ENCODE results near the gene LINC00305. TPM values are rescaled to one million over a fixed set of nuclear protein-coding genes. Genes with fewer than 3 reads are reported as not detected.

Gene LINC00305
- total and polyA plus RNA-seq, 2 of the 8 experiments (the other 6 are each of a cell fraction or from before 2014, with no cell fraction given): not detected

- DNase-seq (ENCODE audit: low read depth in 1 of 2, low spot score in 2 of 2): no peak
- Histone ChIP-seq H2BK12ac (ENCODE audit: low read depth, low read length) (peak overlapping the region; percentile 86; the same call in 1 of the 2 replicates), H3K4me1 (replicated peaks in 1 of 4; ENCODE audit: control insufficient read depth in 3 of 4, insufficient read depth in 4 of 4, low read length in 3 of 4) (peaks cover 0 to 5% (median 1%) of the 10 kb centered on the region in 4 experiments; a peak in 2 of 7 replicates)
Measured at GRCh38 chr18:64097497-64097896, 51.4 kb downstream of the LINC00305 start.

More at GRCh38 chr18:64097497-64097896, 51.4 kb downstream of the LINC00305 start:
- Histone ChIP-seq H3K14ac (ENCODE audit: insufficient read length) (no peak overlapping the region), H3K27ac (ENCODE audit: low read depth, low read length) (no peak overlapping the region), H3K18ac (ENCODE audit: extremely low read depth, low read length) (no peak overlapping the region), H3K4me3 (ENCODE audit: extremely low read depth in 1 of 4, insufficient read depth in 2 of 4, low read depth in 3 of 4, low read length in 4 of 4) (no peak overlapping the region), H3K79me2 (ENCODE audit: control insufficient read depth in 1 of 2, insufficient read depth in 2 of 2, low read length in 2 of 2) (no peaks in the 10 kb centered on the region), H3K36me3 (ENCODE audit: control insufficient read depth in 2 of 4, insufficient read depth in 4 of 4, low read length in 3 of 4) (no peaks in the 10 kb centered on the region; a peak in 1 of 8 replicates), H4K20me1 (replicated peaks in 1 of 2; ENCODE audit: control insufficient read depth in 1 of 2, insufficient read depth in 2 of 2, low read length in 2 of 2) (no peaks in the 10 kb centered on the region), H3K23me2 (ENCODE audit: low read depth, low read length) (no peaks in the 10 kb centered on the region), H4K8ac (ENCODE audit: extremely low read depth, insufficient read depth, low read length) (no peak overlapping the region), H3K9ac (replicated peaks in 1 of 4; ENCODE audit: extremely low read depth in 1 of 4, low read depth in 3 of 4, low read length in 3 of 4) (no peak overlapping the region), H3K79me1 (ENCODE audit: low read depth, low read length) (no peaks in the 10 kb centered on the region), H3K56ac (replicated peaks; ENCODE audit: insufficient read length, low read depth, low read length) (no peak overlapping the region), H3K9me3 (ENCODE audit: insufficient read depth in 2 of 2, low read depth in 1 of 2, low read length in 1 of 2) (no peaks in the 10 kb centered on the region), H3K23ac (ENCODE audit: insufficient read length) (no peak overlapping the region), H2AFZ (ENCODE audit: low read length) (0 out of 2 replicates have a peak overlapping the region, but pooled peaks have one; percentile 57), H2BK20ac (ENCODE audit: low read length) (no peak overlapping the region), H2BK5ac (ENCODE audit: low read depth, low read length) (no peak overlapping the region), H2BK15ac (ENCODE audit: low read length) (no peak overlapping the region), H2AK5ac (ENCODE audit: low read depth, low read length) (no peak overlapping the region), H3K4me2 (ENCODE audit: insufficient read depth in 1 of 2, low read depth in 2 of 2, low read length in 2 of 2) (no peak overlapping the region), H2BK120ac (replicated peaks; ENCODE audit: low read depth, low read length) (peak overlapping the region; percentile 13), H4K5ac (ENCODE audit: insufficient read length, low read depth, low read length) (peak overlapping the region; percentile 83), H3K4ac (replicated peaks; ENCODE audit: insufficient read length, low read depth, low read length) (no peak overlapping the region), H4K91ac (replicated peaks; ENCODE audit: insufficient read length, low read length) (peak overlapping the region; percentile 40), H3K27me3 (replicated peaks in 1 of 4; ENCODE audit: control insufficient read depth in 3 of 4, extremely low read depth in 1 of 4, insufficient read depth in 3 of 4, low read length in 3 of 4) (no peaks in the 10 kb centered on the region)
- FAIRE-seq: no peak
- TF ChIP-seq FOSL1 (IDR thresholded peaks at IDR 0.05; ENCODE audit: insufficient read depth, low read depth, low read length) (no peak), RAD21 (IDR thresholded peaks at IDR 0.05 in 1 of 2, conservative IDR thresholded peaks at IDR 0.05 in 1 of 2; ENCODE audit: low read depth in 2 of 2, low read length in 2 of 2) (peak; percentile 44 to 53), SP4 (IDR thresholded peaks at IDR 0.05; ENCODE audit: low read length) (no peak), MAX (IDR thresholded peaks at IDR 0.05) (no peak), CTCF (IDR thresholded peaks at IDR 0.05; ENCODE audit: control extremely low read depth in 1 of 3, insufficient read depth in 1 of 3, low read depth in 1 of 3, low read length in 3 of 3) (peak in 1 of 3 experiments; percentile 7; a peak in 1 of 4 replicates), TAF7 (optimal IDR thresholded peaks at IDR 0.05; ENCODE audit: borderline replicate concordance, low read depth, low read length) (no peak), YY1 (IDR thresholded peaks at IDR 0.05; ENCODE audit: low read depth, low read length) (no peak), SP1 (IDR thresholded peaks at IDR 0.05; ENCODE audit: low read depth, low read length) (no peak)
- POLR2A ChIA-PET (ENCODE audit: partially characterized antibody): no interaction called here
- WGBS, 2 experiments (ENCODE audit: extremely low coverage in 1 of 2, insufficient coverage in 1 of 2, insufficient read length in 1 of 2, insufficient replicate concordance in 2 of 2, low coverage in 1 of 2, low lambda C conversion rate in 2 of 2, missing lambda C conversion rate in 1 of 2): 60% methylated on average over 3 of the region's 3 CpGs; no CpG with 5 or more reads in 1 of the 2 experiments
- CTCF ChIA-PET (ENCODE audit: partially characterized antibody): interaction anchor here (0.6 to 1.8 kb wide), 9 partner anchors 12 to 875 kb away, joined by 3 to 12 read pairs (median 4); partner anchors contain the start of gene LINC00305
